IPS-18c (cell line): Measurements from ENCODE around the gene MSLN.

Source experiments
- H3K4me3 ChIP-seq: 2 replicates; pipeline ENCODE4 v1.7.0; 2013; ENCODE audit warnings: low read depth, mild to moderate bottlenecking, low read length, moderate library complexity; ENCODE audit not compliant: insufficient read depth
- H3K9me3 ChIP-seq: one replicate; pipeline ENCODE4 v1.6.1; 2013; ENCODE audit warnings: mild to moderate bottlenecking, low read length, moderate library complexity; ENCODE audit not compliant: control insufficient read depth, insufficient read depth

MSLN gene

GRCh38 chr16:791131-791530 is 30.6 kb downstream of the MSLN start:
- Histone ChIP-seq H3K9me3 (no peaks in the 10 kb centered on the region), H3K4me3 (no peak overlapping the region)

DNA sequence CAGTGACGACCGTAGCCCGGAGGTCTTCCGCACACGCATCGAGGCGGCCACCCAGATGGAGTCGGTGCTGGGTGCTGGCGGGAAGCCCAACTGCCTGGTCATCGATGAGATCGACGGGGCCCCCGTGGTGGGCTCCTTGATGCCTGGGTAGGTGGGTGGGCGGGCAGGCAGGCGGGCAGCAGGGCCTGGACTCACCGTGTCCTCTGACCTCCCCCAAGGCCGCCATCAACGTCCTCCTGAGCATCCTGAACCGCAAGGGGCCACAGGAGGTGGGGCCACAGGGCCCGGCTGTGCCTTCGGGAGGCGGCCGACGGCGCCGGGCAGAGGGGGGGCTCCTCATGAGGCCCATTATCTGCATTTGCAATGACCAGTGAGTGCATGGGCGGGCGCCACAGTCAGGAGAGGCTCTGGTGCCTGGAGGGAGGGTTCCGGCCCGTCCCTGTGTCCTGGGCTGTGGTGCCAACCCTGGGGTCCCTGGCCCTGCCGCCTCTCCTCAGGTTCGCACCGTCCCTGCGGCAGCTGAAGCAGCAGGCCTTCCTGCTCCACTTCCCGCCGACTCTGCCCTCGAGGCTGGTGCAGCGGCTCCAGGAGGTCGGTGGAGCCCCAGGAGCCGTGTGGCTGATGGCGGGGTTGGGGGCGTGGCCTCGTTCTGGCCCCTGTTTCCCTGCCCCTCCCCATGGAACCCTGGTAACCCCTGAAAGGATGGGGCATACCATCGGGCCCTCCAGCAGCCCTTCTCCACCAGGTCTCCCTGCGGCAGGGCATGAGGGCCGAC is 31.9 kb downstream of the MSLN start:
- H3K4me3 ChIP-seq = no peak overlapping the region
- no peaks in the 10 kb centered on the region for H3K9me3 ChIP-seq

DNA sequence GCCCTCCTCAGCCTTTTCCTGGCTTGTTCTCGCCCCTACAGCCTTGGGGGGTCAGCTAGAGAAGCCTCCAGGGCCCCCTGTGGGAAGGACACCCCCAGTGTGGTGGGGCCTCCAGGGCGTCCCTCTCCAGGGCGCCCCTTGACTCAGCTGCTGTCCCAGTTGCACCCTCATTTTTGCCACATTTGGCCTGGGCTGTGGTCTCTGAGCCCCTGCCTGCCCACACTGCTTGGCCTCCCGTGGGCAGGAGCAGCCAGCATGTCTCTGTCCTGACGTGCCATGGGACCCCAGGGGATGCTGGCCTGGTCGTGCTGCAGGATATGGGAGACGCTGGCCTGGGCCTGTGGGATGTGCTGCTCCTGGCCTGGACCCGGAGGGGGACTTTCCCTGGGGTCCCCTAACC is 32.9 kb downstream of the MSLN start:
- H3K4me3 ChIP-seq = no peak overlapping the region
- H3K9me3 ChIP-seq = no peaks in the 10 kb centered on the region

GRCh38 chr16:794091-794822 is 33.7 kb downstream of the MSLN start:
- H3K4me3 ChIP-seq = no peak overlapping the region

GRCh38 chr16:794853-795466 is 34.4 kb downstream of the MSLN start:
- no peak overlapping the region for H3K4me3 ChIP-seq
- no peaks in the 10 kb centered on the region for H3K9me3 ChIP-seq

More at GRCh38 chr16:794091-794822, 33.7 kb downstream of the MSLN start:
- H3K9me3 ChIP-seq = no peaks in the 10 kb centered on the region

DNA sequence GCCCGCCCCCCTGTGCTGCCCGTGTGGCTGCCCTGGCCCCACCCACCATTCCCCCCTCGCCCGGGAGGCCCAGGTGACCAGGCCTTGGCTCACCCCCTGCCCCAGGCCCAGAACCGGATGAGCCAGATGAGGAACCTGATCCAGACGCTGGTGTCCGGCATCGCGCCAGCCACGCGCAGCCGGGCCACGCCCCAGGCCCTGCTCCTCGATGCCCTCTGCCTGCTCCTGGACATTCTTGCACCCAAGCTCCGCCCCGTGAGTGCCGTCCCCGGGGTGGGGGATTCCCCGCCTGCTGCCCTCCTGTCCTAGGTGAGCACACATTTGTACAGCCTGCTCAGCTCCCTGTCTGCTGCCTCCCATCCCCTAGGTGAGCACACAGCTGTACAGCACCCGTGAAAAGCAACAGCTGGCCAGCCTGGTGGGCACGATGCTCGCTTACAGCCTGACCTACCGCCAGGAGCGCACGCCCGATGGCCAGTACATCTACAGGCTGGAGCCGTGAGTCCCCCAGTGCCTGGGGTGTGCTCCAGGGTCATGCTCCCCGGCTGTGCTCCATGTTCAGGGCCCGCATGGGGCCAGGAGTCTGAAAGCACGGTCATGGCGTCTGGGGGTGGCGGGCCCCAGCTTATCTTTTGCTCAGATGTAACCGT is 35.2 kb downstream of the MSLN start:
- Histone ChIP-seq H3K4me3 (no peak overlapping the region), H3K9me3 (no peaks in the 10 kb centered on the region)

DNA sequence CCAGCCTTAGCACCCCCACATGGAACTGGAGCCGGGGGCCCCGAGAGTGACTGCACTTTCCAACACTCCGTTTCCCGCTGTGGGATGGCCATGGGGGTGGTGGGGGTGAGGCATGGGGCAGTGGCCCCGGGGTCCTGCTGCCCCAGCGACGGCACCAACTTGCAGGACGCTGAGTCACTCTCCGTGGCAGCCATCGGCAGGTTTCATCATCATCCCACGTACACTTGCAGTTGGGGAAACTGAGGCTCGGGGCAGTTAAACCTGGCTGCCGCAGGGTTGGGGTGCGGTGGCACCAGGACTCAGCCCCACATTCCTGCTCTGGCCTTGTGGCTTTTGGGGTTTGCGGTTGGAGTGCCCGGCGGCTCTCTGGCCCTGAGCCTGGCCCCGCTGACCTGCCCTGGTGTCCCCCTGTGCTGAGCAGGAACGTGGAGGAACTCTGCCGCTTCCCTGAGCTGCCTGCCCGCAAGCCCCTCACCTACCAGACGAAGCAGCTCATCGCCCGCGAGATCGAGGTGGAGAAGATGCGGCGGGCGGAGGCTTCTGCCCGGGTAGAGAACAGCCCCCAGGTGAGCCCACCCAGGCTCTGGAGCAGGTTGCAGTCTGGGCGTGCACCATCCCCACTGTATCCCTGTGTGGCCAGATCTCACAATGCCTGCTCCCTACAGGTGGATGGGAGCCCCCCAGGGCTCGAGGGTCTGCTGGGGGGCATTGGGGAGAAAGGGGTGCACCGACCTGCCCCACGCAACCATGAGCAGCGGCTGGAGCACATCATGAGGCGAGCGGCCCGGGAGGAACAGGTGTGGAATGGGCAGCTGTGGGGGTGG is 36.0 kb downstream of the MSLN start:
- Histone ChIP-seq H3K9me3 (no peaks in the 10 kb centered on the region), H3K4me3 (no peak overlapping the region)

GRCh38 chr16:797120-797420 is 36.5 kb downstream of the MSLN start:
- Histone ChIP-seq H3K4me3 (no peak overlapping the region), H3K9me3 (no peaks in the 10 kb centered on the region)

- H3K4me3 ChIP-seq = no peak overlapping the region
- no peaks in the 10 kb centered on the region for H3K9me3 ChIP-seq
Observed at GRCh38 chr16:797686-798085, 37.2 kb downstream of the MSLN start.

DNA sequence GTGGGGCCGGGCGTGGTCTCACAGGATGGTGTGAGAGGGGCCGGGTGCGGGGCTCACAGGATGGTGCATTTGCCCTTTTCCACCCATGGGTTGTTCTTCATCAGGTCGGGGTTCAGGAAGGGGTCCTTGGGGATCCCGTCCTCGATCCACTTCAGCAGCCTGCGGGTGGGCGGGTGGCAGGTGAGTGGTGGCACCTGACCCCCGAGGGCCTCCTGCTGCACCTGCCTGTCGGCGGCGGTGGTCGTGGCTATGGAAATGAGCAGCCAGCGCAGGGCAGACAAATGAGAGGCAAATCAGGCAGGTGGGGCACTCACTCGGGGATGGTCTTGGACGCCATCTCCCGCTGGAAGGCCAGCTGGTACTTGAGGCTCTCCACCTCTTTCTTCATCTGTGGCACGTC is 38.1 kb downstream of the MSLN start:
- H3K4me3 ChIP-seq = no peak overlapping the region
- H3K9me3 ChIP-seq = no peaks in the 10 kb centered on the region

DNA sequence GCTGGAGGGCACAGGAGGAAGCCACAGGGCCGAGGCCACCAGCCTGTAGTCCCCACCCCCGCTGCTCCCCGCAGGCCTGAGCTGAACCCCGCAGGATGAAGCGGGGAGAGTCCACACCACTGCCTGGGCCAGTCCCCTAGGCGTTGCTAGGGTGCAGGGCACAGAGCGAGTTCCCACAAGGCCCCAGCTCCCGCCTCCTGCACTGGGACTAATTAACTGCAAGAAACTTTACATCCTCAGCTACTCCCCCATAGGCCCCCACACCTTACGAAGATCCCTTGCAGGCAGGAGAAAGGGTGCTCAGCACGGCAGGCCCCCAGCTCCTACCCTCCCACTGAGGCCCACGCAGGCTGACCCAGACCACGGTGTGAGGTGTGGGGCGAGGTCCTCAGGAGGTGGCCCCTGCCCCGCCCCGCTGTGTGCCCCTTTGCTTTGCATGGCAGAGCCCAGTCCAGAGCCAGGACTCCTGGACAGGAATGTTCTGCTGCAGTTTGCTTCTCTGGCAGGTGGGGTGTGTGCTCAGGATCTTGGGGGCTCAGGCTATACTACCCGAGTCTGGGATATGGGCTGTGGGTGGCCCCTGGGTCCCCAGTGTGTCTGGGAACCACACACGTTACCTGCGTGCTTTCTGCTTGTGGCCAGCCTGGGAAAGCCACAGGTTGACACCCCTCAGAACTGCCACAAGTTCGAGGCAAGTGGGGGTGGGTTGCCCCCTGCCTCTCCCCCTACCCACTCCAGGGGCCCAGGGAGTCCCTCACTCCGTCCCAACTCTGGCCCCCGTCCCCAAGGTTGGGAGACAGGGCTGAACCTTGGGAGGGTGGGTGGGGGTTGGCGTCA is 38.8 kb downstream of the MSLN start:
- Histone ChIP-seq H3K9me3 (no peaks in the 10 kb centered on the region), H3K4me3 (no peak overlapping the region)

DNA sequence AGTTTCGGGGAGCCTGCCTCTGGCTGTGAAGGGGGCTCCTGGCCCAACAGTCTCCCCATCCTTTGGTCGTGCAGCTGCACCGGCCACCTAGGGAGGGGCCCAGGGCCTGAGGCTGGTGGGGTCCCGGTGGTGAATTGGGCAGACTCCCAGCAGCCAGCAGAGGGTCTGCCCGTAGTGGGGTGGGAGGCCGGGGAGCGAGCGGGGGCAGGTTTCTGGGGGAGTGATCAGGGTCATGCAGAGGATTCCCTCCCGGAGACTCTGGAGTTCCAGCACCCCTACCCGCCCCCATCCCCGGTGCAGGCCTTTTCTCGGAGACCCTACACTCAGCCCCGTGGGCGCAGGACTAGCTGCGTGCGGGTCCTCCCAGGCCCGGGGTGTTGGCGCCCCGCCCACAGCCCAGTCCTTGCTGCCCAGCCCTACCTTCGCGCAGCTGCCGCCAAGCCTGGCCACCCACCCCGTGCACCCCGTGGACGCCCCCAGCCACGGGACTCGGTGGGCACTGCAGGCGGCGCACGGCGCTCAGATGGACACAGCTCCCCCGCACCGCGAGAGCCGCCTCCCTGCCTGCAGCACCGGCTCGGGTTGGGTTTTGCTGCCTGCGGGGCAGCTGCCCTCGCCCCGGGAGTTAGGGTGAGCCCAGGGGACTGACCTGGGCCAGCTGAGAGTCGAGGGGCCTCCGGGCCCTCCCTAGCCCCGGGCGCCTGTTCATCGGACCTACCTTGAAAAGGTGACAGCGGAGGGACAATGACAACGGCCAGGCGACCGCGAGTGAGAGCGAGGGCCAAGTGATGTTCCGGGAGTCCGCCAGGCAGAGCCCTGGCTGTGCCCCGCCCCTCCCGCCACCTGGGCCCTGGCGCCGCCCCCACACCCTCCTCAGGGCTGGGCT is 39.7 kb downstream of the MSLN start, which contains the start of gene GNG13:
Gene GNG13 (minus strand): TSS at position 787 of the 886 bp plus-strand sequence. CDS start 1,657 bp downstream, outside the sequence.
- H3K9me3 ChIP-seq = no peaks in the 10 kb centered on the region
- peak within 1 kb of the TSS; percentile 44; the same call in 1 of the 2 replicates for H3K4me3 ChIP-seq

DNA sequence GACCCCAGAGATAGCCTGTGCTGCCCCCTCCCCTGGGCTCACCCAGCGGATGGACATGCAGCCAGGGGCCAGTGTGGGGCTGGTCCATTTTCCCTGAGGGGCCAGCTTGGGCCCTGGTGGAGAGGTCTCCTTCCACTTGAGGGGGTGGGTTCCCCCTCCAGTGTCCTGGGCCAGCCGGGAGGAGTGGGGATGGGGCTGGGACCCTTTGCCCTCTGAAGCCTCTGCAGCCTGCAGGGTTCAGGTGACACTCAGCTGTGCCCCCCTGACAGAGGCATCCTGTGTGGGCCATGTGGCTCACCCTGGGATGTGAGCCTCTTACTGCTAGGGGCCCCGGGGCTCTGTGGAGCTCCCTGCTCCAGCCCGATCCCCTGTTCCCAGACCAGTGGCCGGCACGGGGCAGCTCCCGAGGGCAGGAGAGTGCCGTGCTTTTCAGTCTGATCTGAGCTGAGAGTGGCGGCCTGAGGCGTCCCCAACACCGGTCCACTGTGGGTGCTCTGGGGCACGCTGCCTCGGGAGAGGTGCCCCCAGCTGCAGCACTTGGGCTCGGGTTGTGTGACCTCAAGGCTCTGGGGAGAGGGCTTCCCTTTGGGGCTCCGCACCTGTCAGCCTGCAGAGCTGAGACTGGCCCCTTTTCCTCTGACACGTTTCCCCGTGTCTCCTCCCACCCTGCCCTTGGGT is 40.4 kb downstream of the MSLN start:
- H3K4me3 ChIP-seq = no peak overlapping the region; the same call in 1 of the 2 replicates
- no peaks in the 10 kb centered on the region for H3K9me3 ChIP-seq

- no peak overlapping the region for H3K4me3 ChIP-seq
- no peaks in the 10 kb centered on the region for H3K9me3 ChIP-seq
Observed at GRCh38 chr16:801584-802363, 41.2 kb downstream of the MSLN start.
